OCI-LY7 (cell line): ENCODE results near the gene BRINP2.

Experiments used
- EZH2phosphoT487 ChIP-seq: fragments of 200-600 bp; sonication (generic); IDR thresholded peaks from 2 replicates; pipeline ENCODE4 v1.6.1; 2018; ENCODE audit warnings: low read depth, borderline replicate concordance, mild to moderate bottlenecking, mixed run types, antibody characterized with exemption, low read length, moderate library complexity, mixed read lengths
- TF ChIP-seq, protein P1 (sequence below): fragments of 200-600 bp; sonication (generic); conservative IDR thresholded peaks from 2 replicates; pipeline ENCODE4 v1.5.1; 2014; ENCODE audit warnings: mild to moderate bottlenecking, antibody characterized with exemption, low read length, moderate library complexity, mixed read lengths

DNA sequence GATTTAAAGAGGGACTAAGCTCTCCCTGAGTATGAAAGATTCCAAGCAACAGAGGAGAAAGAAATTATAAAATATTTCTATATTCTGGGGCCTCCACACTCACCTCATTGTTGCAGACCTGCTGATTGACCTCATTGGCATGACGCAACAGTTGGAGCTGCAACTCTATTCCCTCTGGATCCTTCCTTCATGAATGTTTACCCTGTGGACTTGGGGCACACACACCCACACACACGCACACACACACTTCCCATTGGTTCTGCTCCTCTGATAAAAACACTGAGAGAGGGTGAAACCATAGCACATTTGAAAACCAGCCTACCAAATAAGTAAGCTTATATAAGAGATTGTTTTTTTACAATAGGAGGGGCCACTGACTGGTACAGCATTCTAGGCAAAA, 159.1 kb downstream of the BRINP2 start:
- TF ChIP-seq, protein P1, sequence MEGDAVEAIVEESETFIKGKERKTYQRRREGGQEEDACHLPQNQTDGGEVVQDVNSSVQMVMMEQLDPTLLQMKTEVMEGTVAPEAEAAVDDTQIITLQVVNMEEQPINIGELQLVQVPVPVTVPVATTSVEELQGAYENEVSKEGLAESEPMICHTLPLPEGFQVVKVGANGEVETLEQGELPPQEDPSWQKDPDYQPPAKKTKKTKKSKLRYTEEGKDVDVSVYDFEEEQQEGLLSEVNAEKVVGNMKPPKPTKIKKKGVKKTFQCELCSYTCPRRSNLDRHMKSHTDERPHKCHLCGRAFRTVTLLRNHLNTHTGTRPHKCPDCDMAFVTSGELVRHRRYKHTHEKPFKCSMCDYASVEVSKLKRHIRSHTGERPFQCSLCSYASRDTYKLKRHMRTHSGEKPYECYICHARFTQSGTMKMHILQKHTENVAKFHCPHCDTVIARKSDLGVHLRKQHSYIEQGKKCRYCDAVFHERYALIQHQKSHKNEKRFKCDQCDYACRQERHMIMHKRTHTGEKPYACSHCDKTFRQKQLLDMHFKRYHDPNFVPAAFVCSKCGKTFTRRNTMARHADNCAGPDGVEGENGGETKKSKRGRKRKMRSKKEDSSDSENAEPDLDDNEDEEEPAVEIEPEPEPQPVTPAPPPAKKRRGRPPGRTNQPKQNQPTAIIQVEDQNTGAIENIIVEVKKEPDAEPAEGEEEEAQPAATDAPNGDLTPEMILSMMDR, result no peak
- TF ChIP-seq EZH2phosphoT487, result no peak
